ENCODE data around the gene GBP6.

DNA sequence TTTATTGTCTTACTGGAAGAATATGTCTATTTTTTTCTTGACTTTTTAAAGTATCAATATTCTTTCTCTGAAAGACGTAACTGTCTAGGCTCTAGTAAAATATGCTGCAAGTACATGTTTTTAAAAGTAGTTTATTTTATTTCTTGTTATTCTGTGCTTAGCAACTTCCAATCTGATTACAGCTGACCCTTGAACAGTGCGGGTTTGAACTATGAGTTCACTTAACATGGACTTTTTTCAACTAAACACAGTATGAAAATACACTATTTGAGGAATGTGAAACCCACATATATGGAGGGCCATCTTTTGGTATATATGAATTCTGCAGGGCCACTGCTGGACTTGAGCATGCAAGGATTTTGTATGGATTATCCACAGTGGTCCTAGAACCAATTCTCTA is 26.8 kb downstream of the GBP6 start:
- TF ChIP-seq, protein P1, sequence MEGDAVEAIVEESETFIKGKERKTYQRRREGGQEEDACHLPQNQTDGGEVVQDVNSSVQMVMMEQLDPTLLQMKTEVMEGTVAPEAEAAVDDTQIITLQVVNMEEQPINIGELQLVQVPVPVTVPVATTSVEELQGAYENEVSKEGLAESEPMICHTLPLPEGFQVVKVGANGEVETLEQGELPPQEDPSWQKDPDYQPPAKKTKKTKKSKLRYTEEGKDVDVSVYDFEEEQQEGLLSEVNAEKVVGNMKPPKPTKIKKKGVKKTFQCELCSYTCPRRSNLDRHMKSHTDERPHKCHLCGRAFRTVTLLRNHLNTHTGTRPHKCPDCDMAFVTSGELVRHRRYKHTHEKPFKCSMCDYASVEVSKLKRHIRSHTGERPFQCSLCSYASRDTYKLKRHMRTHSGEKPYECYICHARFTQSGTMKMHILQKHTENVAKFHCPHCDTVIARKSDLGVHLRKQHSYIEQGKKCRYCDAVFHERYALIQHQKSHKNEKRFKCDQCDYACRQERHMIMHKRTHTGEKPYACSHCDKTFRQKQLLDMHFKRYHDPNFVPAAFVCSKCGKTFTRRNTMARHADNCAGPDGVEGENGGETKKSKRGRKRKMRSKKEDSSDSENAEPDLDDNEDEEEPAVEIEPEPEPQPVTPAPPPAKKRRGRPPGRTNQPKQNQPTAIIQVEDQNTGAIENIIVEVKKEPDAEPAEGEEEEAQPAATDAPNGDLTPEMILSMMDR (conservative IDR thresholded peaks at IDR 0.05; ENCODE audit: low read length), result no peak
- TF ChIP-seq EZH2phosphoT487 (IDR thresholded peaks at IDR 0.05; ENCODE audit: borderline replicate concordance, low read depth, low read length), result no peak

Data from OCI-LY7 (cell line).